Liver (tissue), 9 donors: Measurements from ENCODE around the gene LIMS2. TPM values are rescaled to one million over a fixed set of nuclear protein-coding genes. Genes with fewer than 3 reads are reported as not detected.

Source experiments
- DNase-seq: peaks from one replicate; pipeline ENCODE4 v3.0.0-alpha.2; 2017; ENCODE audit warnings: low spot score
- H3K27ac ChIP-seq, 2 donors: one replicate each; pipeline ENCODE4 v1.7.0; 2013; ENCODE audit warnings: inconsistent platforms in 2 of 2, low read length in 2 of 2, control low read depth in 1 of 2, low read depth in 1 of 2, mild to moderate bottlenecking in 1 of 2
- H3K27me3 ChIP-seq, 4 donors: one replicate each; pipeline versions ENCODE4 v1.6.1 to v1.7.0; 2013; ENCODE audit warnings: low read length in 3 of 4, inconsistent platforms in 1 of 4, mild to moderate bottlenecking in 1 of 4, moderate library complexity in 1 of 4; ENCODE audit not compliant: control insufficient read depth in 4 of 4, insufficient read depth in 4 of 4
- H3K36me3 ChIP-seq, 4 donors: one replicate each; pipeline versions ENCODE4 v1.6.1 to v1.7.0; 2013; ENCODE audit warnings: low read length in 3 of 4, mild to moderate bottlenecking in 3 of 4, low read depth in 1 of 4, moderate library complexity in 1 of 4; ENCODE audit not compliant: control insufficient read depth in 4 of 4, insufficient read depth in 3 of 4
- H3K4me1 ChIP-seq, 4 donors: one replicate each; pipeline versions ENCODE4 v1.6.1 to v1.7.0; 2013; ENCODE audit warnings: low read length in 3 of 4, mild to moderate bottlenecking in 3 of 4, moderate library complexity in 1 of 4; ENCODE audit not compliant: control insufficient read depth in 4 of 4, insufficient read depth in 4 of 4
- H3K4me3 ChIP-seq, 3 donors: one replicate each; pipeline versions ENCODE4 v1.6.1 to v1.7.0; 2013; ENCODE audit warnings: low read length in 3 of 3, control low read depth in 1 of 3, low read depth in 1 of 3, mild to moderate bottlenecking in 1 of 3
- H3K9ac ChIP-seq, 2 donors: one replicate each; pipeline ENCODE4 v1.7.0; 2013; ENCODE audit warnings: low read length in 2 of 2, mild to moderate bottlenecking in 2 of 2, moderate library complexity in 2 of 2, control low read depth in 1 of 2, low read depth in 1 of 2
- H3K9me3 ChIP-seq, 4 donors: one replicate each; pipeline versions ENCODE4 v1.6.1 to v1.7.0; 2013; ENCODE audit warnings: low read length in 3 of 4; ENCODE audit not compliant: control insufficient read depth in 4 of 4
- CTCF ChIP-seq: fragments of 150-350 bp; IDR thresholded peaks from 2 replicates; pipeline ENCODE4 v1.5.1; 2017; ENCODE audit warnings: improper control_type of control experiment, low read depth, low read length; ENCODE audit not compliant: missing input control
- EGR1 ChIP-seq, 2 donors: IDR thresholded peaks; 2 replicates each; pipeline ENCODE4 v1.6.1; 2016 to 2018; ENCODE audit warnings: antibody characterized with exemption in 2 of 2, low read depth in 2 of 2
- FOXA1 ChIP-seq: IDR thresholded peaks from 2 replicates; pipeline ENCODE4 v1.6.1; 2016; ENCODE audit warnings: antibody characterized with exemption
- FOXA2 ChIP-seq: IDR thresholded peaks from 2 replicates; pipeline ENCODE4 v1.6.1; 2016; ENCODE audit warnings: antibody characterized with exemption
- GABPA ChIP-seq, 2 donors: IDR thresholded peaks in 1 of 2; conservative IDR thresholded peaks in 1 of 2; 2 replicates each; pipeline ENCODE4 v1.6.1; 2016; ENCODE audit warnings: antibody characterized with exemption in 2 of 2, mild to moderate bottlenecking in 1 of 2, moderate library complexity in 1 of 2
- HNF4A ChIP-seq, 2 donors: conservative IDR thresholded peaks; 2 replicates each; pipeline ENCODE4 v1.6.1; 2016; ENCODE audit warnings: antibody characterized with exemption in 2 of 2, mild to moderate bottlenecking in 2 of 2
- HNF4G ChIP-seq: IDR thresholded peaks from 2 replicates; pipeline ENCODE4 v1.6.1; 2016; ENCODE audit warnings: antibody characterized with exemption
- JUND ChIP-seq, 2 donors: IDR thresholded peaks; 2 replicates each; pipeline ENCODE4 v1.6.1; 2016; ENCODE audit warnings: antibody characterized with exemption in 2 of 2
- MAX ChIP-seq: IDR thresholded peaks from 2 replicates; pipeline ENCODE4 v1.6.1; 2016; ENCODE audit warnings: antibody characterized with exemption
- NR2F2 ChIP-seq: IDR thresholded peaks from 2 replicates; pipeline ENCODE4 v1.6.1; 2016; ENCODE audit warnings: antibody characterized with exemption
- RAD21 ChIP-seq, 2 donors: IDR thresholded peaks; 2 replicates each; pipeline ENCODE4 v1.6.1; 2016; ENCODE audit warnings: antibody characterized with exemption in 2 of 2, mild to moderate bottlenecking in 2 of 2
- RXRA ChIP-seq, 2 donors: IDR thresholded peaks; 2 replicates each; pipeline ENCODE4 v1.6.1; 2017 to 2018; ENCODE audit warnings: antibody characterized with exemption in 2 of 2, mild to moderate bottlenecking in 1 of 2
- SP1 ChIP-seq: IDR thresholded peaks from 2 replicates; pipeline ENCODE4 v1.6.1; 2018; ENCODE audit warnings: antibody characterized with exemption, mild to moderate bottlenecking
- TAF1 ChIP-seq: conservative IDR thresholded peaks from 2 replicates; pipeline ENCODE4 v1.6.1; 2016; ENCODE audit warnings: antibody characterized with exemption, mild to moderate bottlenecking
- YY1 ChIP-seq: IDR thresholded peaks from 2 replicates; pipeline ENCODE4 v1.6.1; 2016; ENCODE audit warnings: antibody characterized with exemption, mild to moderate bottlenecking
- WGBS: extraction: QIAGEN DNeasy Blood & Tissue Kit; methylation state at CpG from one replicate; pipeline ENCODE4 v1.1.7; 2013; 5-methylcytosine and 5-hydroxymethylcytosine counted together
- polyA plus RNA-seq, 2 donors: library from polyadenylated mRNA; stranded (reverse) in 1 of 2; unstranded in 1 of 2; fragments of 200-250 nt in 1 of 2; fragments of >200 nt in 1 of 2; fragmentation: Nextera tagmentation in 1 of 2; extraction: Ambion mirVana in 1 of 2; gene quantifications; one replicate each; pipeline versions ENCODE4 v1.2.1 to v1.2.3, GENCODE V29; 2013 to 2015
- total RNA-seq, 2 donors: library from RNA; depleted of rRNA; stranded (reverse); fragments of >200 nt; gene quantifications; one replicate each; pipeline ENCODE4 v1.2.3, GENCODE V29; 2014
- TF ChIP-seq, protein P1 (sequence below): IDR thresholded peaks from 2 replicates; pipeline ENCODE4 v1.6.1; 2016; ENCODE audit warnings: antibody characterized with exemption
- TF ChIP-seq, protein P2 (sequence below): IDR thresholded peaks from 2 replicates; pipeline ENCODE4 v1.6.1; 2016; ENCODE audit warnings: antibody characterized with exemption, mild to moderate bottlenecking
- TF ChIP-seq, protein P3 (sequence below): IDR thresholded peaks from 2 replicates; pipeline ENCODE4 v1.6.1; 2016; ENCODE audit warnings: antibody characterized with exemption
- donor health status: healthy.
- donor health status: healthy.
- donor health status: healthy.
- donor health status: healthy.
- donor health status: healthy.

Gene LIMS2
- total and polyA plus RNA-seq, 4 donors = 1.4 to 17.9 (median 16.1) TPM

DNA sequence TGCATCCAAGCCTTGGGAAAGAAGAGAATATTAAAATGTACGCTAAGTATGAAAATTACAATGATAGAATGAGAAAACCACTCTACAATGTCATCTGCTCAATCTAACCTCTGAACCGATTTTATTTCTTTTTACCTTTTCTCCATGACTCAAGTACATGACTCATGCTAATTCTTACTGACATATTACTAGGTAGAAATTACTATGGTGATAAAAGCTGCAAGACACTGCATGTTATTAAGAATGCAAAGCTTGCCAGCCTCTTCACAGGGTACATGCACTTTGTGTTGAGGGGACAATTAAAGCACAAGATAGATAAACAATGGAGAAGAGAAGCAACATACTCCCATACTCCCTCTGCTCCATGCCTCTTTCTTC is 46.6 kb upstream of the LIMS2 start:
- WGBS = 98% methylated on average over 2 of the region's 2 CpGs
- Histone ChIP-seq H3K9me3 (no peaks in the 10 kb centered on the region), H3K9ac (no peak overlapping the region), H3K27ac (no peak overlapping the region), H3K4me3 (no peak overlapping the region), H3K36me3 (peaks cover 9 to 39% (median 28%) of the 10 kb centered on the region in 4 donors), H3K4me1 (no peaks in the 10 kb centered on the region), H3K27me3 (no peaks in the 10 kb centered on the region)
- TF ChIP-seq RAD21 (IDR thresholded peaks at IDR 0.05) (no peak), GABPA (IDR thresholded peaks at IDR 0.05 in 1 of 2, conservative IDR thresholded peaks at IDR 0.05 in 1 of 2) (no peak), FOXA1 (no peak), EGR1 (IDR thresholded peaks at IDR 0.05; ENCODE audit: low read depth in 2 of 2) (no peak), FOXA2 (no peak), TAF1 (no peak), HNF4A (conservative IDR thresholded peaks at IDR 0.05) (no peak), NR2F2 (no peak), SP1 (no peak), CTCF (no peak), MAX (no peak), HNF4G (no peak), YY1 (no peak), JUND (IDR thresholded peaks at IDR 0.05) (no peak), RXRA (IDR thresholded peaks at IDR 0.05) (no peak)
- TF ChIP-seq, protein P1, sequence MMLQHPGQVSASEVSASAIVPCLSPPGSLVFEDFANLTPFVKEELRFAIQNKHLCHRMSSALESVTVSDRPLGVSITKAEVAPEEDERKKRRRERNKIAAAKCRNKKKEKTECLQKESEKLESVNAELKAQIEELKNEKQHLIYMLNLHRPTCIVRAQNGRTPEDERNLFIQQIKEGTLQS = no peak
- TF ChIP-seq, protein P2, sequence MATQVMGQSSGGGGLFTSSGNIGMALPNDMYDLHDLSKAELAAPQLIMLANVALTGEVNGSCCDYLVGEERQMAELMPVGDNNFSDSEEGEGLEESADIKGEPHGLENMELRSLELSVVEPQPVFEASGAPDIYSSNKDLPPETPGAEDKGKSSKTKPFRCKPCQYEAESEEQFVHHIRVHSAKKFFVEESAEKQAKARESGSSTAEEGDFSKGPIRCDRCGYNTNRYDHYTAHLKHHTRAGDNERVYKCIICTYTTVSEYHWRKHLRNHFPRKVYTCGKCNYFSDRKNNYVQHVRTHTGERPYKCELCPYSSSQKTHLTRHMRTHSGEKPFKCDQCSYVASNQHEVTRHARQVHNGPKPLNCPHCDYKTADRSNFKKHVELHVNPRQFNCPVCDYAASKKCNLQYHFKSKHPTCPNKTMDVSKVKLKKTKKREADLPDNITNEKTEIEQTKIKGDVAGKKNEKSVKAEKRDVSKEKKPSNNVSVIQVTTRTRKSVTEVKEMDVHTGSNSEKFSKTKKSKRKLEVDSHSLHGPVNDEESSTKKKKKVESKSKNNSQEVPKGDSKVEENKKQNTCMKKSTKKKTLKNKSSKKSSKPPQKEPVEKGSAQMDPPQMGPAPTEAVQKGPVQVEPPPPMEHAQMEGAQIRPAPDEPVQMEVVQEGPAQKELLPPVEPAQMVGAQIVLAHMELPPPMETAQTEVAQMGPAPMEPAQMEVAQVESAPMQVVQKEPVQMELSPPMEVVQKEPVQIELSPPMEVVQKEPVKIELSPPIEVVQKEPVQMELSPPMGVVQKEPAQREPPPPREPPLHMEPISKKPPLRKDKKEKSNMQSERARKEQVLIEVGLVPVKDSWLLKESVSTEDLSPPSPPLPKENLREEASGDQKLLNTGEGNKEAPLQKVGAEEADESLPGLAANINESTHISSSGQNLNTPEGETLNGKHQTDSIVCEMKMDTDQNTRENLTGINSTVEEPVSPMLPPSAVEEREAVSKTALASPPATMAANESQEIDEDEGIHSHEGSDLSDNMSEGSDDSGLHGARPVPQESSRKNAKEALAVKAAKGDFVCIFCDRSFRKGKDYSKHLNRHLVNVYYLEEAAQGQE = no peak
- TF ChIP-seq, protein P3, sequence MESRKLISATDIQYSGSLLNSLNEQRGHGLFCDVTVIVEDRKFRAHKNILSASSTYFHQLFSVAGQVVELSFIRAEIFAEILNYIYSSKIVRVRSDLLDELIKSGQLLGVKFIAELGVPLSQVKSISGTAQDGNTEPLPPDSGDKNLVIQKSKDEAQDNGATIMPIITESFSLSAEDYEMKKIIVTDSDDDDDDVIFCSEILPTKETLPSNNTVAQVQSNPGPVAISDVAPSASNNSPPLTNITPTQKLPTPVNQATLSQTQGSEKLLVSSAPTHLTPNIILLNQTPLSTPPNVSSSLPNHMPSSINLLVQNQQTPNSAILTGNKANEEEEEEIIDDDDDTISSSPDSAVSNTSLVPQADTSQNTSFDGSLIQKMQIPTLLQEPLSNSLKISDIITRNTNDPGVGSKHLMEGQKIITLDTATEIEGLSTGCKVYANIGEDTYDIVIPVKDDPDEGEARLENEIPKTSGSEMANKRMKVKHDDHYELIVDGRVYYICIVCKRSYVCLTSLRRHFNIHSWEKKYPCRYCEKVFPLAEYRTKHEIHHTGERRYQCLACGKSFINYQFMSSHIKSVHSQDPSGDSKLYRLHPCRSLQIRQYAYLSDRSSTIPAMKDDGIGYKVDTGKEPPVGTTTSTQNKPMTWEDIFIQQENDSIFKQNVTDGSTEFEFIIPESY = no peak
- DNase-seq = no peak
